NCI-H128 (cell line): ENCODE data around the gene PDE8B.

ENCODE experiments used
- DNase-seq: peaks from one replicate; lab custom pipeline; 2025; ENCODE audit not compliant: unreplicated experiment; lab: John Stamatoyannopoulos, UW

The PDE8B gene

DNA sequence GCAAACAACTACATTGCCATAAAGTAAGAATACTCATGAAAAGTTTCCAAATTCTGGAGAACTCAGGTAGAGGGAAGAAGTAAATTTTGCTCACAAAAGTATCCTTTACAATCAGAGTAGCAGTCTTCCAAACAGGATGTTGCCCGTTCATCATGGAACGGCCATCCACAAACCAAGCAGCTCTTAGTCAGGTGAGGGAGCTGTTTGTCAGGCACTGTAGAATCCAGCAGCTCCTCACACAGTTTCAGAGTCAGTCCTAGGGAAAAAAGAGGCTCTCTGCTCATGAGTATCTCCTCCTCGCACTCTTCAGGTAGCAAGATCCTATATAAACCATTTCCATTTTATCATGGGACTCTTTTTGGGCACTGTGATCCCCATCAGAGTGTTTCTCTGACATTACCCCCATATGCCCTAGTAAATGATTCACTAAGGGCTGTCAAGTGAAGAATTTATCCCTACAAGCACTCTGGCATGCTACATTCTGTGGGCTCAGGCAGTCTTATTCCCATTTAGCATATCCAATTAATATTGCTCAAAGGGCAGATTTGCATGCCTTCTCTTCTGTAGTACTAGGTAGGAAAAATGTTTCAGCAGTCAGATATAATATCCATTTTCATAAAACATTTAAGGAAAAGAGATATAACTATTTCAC, 183.7 kb downstream of the PDE8B start:
- DNase-seq: no peak

DNA sequence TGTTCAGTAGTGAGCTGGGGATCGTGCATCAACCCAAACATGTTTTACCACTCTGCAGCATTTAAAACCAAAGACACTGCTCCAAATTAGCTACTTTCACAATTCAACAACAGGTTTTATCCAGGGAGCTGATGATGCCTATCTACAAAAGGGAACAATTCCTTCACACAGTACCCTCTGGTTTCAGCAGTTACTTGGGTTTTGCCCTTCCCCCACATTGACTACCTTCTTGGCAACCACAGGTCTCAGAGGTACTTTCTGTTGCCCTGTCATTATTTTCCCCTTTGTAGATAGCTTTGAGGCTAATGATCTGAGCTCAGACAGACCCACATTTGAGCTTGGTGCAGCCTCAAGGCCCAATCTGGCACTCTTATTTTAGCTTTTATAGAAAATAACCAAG, 185.5 kb downstream of the PDE8B start:
- DNase-seq: no peak

GRCh38 chr5:77397686-77398292, 187.3 kb downstream of the PDE8B start:
- DNase-seq: no peak

- DNase-seq: no peak
Measured at GRCh38 chr5:77398458-77398857, 188.0 kb downstream of the PDE8B start.

DNA sequence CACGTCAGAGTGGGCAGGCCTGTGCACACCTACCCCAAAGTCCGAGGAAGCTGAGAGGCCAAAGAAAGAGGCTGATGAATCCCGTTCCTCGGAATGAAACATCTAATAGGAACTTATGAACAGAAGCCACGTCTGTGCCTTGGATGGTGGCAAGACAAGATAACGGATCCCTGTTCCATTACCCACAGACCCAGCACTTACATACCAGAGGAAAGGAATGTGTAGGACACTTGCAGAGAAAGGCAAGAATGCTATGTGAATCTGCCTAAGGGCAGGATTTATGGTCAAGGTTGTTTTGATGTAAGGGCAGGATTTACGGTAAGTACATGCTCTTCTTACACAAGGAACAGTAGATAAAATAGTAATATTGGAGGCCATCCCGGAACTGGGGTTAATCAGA, 188.4 kb downstream of the PDE8B start:
- DNase-seq: no peak

GRCh38 chr5:77400645-77401044, 190.2 kb downstream of the PDE8B start:
- no peak for DNase-seq

DNA sequence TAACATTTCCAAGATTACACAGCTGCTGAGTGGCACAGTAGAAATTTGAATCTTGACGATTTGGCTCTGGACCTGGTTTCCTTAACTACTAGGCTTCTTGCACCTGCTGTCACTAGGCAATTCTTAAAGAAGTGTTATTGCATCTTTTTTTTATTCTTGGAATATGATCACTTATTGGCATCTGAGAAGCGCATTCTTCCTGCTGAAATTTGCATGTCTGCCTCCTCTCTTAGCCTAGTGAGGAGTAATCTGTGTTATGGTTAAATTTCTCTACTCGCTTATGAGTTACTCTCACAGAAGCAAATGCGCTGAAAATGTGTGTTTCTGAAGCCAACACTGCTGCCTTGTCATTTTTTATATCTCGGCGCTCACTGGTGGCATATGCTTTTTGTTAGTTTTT, 192.3 kb downstream of the PDE8B start:
- no peak for DNase-seq

DNA sequence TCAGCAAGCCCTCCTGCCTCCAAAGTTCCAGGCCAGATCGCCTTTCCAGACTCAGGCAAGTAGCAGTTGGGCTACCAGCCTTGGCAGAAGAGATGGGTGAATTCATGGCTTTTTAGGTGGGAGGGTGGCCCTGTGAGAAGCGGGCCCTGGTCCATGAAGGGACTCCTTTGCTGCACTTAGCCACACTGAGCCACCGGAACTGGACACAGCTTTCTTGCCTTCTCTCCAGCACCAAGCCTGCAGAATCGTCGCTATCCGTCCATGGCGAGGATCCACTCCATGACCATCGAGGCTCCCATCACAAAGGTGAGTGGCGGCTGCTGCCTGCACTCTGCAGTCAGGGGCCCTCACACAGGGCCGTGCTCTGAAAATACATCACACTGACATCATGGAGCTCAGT, 196.7 kb downstream of the PDE8B start:
- DNase-seq: no peak

- no peak for DNase-seq
Measured at GRCh38 chr5:77409870-77410621, 199.6 kb downstream of the PDE8B start.

GRCh38 chr5:77413049-77413448, 202.6 kb downstream of the PDE8B start:
- DNase-seq: no peak

DNA sequence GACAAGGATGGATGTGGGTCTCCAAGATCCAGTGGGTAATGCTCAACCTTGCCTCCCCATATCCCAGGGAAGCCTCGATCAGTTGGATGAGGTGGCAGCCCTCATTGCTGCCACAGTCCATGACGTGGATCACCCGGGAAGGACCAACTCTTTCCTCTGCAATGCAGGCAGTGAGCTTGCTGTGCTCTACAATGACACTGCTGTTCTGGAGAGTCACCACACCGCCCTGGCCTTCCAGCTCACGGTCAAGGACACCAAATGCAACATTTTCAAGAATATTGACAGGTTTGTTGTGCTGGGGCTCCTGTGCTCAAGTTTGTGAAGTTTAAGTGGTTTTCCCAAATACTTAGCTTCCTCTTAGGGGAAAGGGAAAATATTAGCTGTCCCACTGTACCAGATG, 207.7 kb downstream of the PDE8B start:
- DNase-seq: no peak

DNA sequence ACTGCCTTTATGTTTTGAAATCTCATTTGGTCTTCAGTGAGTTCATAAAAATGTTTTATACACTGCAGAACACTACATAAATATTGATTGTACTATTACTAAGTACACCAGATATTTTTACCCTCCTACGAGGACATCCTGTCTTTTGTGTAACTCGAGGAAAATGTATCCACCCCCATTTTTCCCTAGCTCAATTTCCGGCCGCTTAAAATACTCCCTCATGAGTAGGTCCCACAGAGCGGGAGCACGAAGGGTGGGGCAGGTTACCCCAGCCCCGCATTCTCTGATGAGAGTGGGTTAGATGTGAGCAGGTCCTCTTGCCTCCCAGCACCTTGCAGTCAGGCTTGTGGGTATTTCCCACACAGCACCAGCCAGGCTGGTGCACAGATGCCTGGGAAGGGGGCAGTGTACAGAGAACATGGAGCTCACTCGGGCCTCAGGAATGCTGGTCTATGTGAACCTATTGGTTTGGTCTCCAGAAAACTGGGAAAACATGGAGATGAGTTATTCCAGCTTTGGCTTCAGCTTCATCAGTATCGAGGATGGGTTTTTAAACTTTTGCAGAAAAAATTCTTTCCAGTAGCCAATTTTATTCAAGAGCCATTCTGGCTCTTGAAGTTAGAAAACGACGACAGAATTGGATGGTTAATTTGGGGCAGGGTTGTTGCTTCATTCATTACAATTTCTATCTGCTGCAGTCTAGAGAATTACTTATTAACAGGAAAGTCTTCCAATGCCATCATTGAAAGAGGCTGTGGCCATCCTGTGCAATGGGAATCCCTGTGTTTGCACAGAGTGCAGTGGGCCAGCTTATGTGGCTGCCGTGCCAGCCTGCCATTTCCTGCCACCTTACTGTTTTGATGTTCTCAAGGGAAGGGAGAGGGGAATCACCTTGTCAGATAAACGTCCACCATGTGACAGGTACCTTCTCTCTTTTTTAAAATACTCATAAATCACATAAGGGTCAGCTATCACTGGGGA, 208.4 kb downstream of the PDE8B start:
- DNase-seq: no peak

GRCh38 chr5:77419644-77420582, 209.4 kb downstream of the PDE8B start:
- DNase-seq: no peak

GRCh38 chr5:77420940-77421339, 210.5 kb downstream of the PDE8B start:
- DNase-seq: no peak

DNA sequence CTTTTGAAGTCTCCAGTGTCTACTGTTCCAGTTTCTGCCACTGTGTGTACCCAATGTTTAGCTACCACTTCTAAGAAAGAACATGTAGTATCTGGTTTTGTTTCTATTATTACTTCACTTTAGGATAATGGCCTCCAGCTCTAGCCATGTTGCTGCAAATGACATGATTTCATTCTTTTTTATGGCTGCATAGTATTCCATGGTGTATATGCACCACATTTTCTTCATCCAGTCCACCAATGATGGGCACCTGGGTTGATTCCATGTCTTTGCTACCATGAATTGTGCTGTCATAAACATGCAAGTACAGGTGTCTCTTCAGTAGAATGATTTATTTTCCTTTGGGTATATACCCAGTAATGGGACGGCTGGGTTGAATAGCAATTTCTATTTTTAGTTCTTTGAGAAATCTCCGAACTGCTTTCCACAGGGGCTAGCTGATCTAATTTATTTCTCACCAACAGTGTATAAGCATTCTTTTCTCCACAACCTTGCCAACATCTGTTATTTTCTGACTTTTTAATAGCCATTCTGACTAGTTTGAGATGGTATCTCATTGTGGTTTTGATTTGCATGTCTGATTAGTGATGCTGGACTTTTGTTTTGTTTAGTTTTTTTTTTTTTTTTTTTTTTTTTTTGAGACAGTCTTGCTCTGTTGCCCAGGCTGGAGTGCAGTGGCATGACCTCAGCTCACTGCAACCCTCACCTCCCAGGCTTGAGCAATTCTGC, 212.7 kb downstream of the PDE8B start:
- no peak for DNase-seq

GRCh38 chr5:77424921-77425320, 214.4 kb downstream of the PDE8B start:
- DNase-seq: no peak

DNA sequence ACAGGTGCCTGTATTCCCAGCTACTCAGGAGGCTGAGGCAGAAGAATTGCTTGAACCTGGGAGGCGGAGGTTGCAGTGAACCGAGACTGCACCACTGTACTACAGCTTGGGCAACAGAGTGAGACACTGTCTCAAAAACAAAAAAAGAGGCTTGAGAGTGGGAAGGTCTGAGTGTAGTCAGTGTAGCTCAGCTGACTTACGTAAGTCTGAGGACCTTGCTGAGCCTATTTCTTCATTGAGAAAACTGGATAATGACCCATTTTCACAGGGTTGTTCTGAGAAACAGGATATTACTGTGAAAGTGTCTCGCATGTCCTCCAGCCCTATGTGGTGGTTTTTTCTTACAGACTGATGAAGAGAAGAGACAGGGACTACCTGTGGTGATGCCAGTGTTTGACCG, 214.9 kb downstream of the PDE8B start:
- no peak for DNase-seq

- DNase-seq: no peak
Measured at GRCh38 chr5:77425998-77426659, 215.6 kb downstream of the PDE8B start.

DNA sequence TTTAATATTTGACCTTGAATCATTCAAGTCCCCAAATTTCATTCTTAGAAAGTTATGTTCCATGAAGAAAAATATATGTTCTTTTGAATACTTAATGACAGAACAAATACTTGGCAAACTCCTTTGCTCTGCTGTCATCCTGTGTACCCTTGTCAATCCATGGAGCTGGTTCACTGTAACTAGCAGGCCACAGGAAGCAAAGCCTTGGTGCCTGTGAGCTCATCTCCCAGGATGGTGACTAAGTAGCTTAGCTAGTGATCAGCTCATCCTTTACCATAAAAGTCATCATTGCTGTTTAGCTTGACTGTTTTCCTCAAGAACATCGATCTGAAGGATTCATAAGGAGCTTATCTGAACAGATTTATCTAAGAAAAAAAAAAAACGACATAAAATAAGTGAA, 216.2 kb downstream of the PDE8B start:
- DNase-seq: no peak
